KOPT-K1 (cell line): ENCODE data around the gene DAZAP1.

ENCODE experiments used
- H3K27ac ChIP-seq: fragments of 200-600 bp; sonication (generic); 2 replicates; pipeline ENCODE4 v1.5.1; 2016; ENCODE audit warnings: antibody characterized with exemption, mild to moderate bottlenecking, low read depth, low read length; ENCODE audit not compliant: poor library complexity, severe bottlenecking
- H3K36me3 ChIP-seq: fragments of 200-600 bp; sonication (generic); 2 replicates; pipeline ENCODE4 v1.5.1; 2017; ENCODE audit warnings: antibody characterized with exemption, mild to moderate bottlenecking, low read length, moderate library complexity; ENCODE audit not compliant: insufficient read depth
- H3K9me3 ChIP-seq: fragments of 200-600 bp; sonication (generic); 2 replicates; pipeline ENCODE4 v1.5.1; 2017; ENCODE audit warnings: antibody characterized with exemption, low read length, mild to moderate bottlenecking; ENCODE audit not compliant: insufficient read depth, poor library complexity, severe bottlenecking

DAZAP1 gene

GRCh38 chr19:1384478-1385110 is 22.8 kb upstream of the DAZAP1 start:
- Histone ChIP-seq H3K9me3 (no peaks in the 10 kb centered on the region), H3K27ac (peak overlapping the region; percentile 75), H3K36me3 (peaks cover 17% of the 10 kb centered on the region; the same call in 1 of the 2 replicates)

- H3K9me3 ChIP-seq = no peaks in the 10 kb centered on the region
- H3K27ac ChIP-seq = no peak overlapping the region
- H3K36me3 ChIP-seq = peaks cover 24% of the 10 kb centered on the region; the same call in 1 of the 2 replicates
These were observed 21.6 kb upstream of the DAZAP1 start for GRCh38 chr19:1385816-1386215.

DNA sequence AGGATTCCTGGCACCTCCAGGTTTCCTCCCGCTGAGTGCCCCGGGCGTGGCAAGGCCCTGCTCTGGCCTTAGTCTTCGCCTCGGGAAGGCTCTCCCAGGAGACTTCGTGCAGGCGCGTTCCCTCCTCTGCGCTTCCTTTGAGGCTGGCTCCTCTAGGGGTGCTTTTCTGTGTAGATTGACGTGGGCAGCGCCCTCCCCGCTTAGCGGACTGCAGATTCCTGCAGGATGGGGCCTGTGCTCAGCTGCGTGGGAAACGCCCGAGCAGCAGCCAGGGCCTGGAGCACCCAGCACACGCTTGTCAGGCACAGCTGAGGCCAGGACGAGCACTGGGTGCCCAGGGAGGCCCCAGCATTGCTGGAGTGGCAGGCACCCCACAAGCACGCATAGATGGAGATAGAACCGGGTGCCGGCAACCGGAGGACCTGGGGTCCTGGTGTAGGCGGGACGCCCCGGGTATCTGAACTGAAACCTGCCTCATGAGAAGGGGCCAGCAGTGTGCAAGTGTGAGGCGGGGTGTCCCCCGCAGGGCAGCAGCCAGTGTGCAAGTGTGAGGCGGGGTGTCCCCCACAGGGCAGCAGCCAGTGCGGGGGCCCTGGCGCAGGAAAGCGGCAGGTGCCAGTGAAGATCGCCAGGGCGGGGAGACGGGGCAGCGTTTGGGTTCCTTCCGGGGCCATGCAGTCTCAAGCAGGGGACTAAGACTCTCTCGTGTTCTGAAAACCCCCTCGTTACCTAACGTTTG is 20.3 kb upstream of the DAZAP1 start:
- H3K36me3 ChIP-seq = peaks cover 34% of the 10 kb centered on the region

GRCh38 chr19:1387684-1388636 is 19.4 kb upstream of the DAZAP1 start:
- no peaks in the 10 kb centered on the region for H3K9me3 ChIP-seq
- H3K27ac ChIP-seq = no peak overlapping the region
- peaks cover 42% of the 10 kb centered on the region for H3K36me3 ChIP-seq

More for the DNA sequence above, 20.3 kb upstream of the DAZAP1 start:
- Histone ChIP-seq H3K9me3 (no peaks in the 10 kb centered on the region), H3K27ac (no peak overlapping the region)

DNA sequence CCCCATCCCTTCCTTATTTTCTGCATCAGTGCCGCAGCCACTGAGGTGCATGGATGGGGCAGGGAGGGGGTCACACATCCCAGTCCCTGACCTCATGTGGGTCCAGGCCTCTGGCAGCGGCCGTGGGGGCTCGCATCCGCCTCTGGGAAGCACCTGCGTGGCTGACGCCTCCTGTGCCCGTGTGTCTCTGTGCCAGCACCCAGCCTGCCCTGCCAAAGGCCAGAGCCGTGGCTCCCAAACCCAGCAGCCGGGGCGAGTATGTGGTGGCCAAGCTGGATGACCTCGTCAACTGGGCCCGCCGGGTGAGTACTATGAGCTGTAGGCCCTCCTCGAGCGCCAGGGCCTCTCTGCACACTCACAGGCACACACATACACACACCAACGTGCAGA is 18.8 kb upstream of the DAZAP1 start:
- peaks cover 49% of the 10 kb centered on the region for H3K36me3 ChIP-seq
- no peak overlapping the region for H3K27ac ChIP-seq
- H3K9me3 ChIP-seq = no peaks in the 10 kb centered on the region

GRCh38 chr19:1389033-1389940 is 18.1 kb upstream of the DAZAP1 start:
- H3K27ac ChIP-seq = no peak overlapping the region
- peaks cover 55% of the 10 kb centered on the region for H3K36me3 ChIP-seq
- H3K9me3 ChIP-seq = no peaks in the 10 kb centered on the region

- Histone ChIP-seq H3K27ac (no peak overlapping the region), H3K36me3 (peaks cover 56% of the 10 kb centered on the region), H3K9me3 (no peaks in the 10 kb centered on the region)
These were observed 16.4 kb upstream of the DAZAP1 start for GRCh38 chr19:1390890-1391423.

DNA sequence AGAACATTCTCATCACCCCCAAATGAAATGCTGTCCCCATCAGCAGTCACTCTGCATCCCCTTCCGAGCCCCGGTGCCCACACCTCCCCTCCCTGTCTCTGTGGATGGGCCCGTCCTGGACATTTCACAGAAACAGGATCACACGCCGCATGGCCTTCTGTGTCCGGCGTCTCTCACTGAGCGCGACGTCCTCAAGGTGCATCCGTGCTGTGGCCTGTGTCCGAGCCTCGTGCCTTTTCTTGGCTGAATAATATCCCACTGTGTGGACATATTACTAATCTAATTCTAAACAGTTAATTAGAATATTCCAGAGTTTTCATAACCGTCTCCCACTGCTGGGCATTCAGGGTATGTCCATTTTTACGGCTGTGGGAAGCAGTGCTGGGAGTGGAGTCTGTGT is 15.0 kb upstream of the DAZAP1 start:
- Histone ChIP-seq H3K27ac (no peak overlapping the region), H3K36me3 (peaks cover 62% of the 10 kb centered on the region), H3K9me3 (no peaks in the 10 kb centered on the region)

- H3K9me3 ChIP-seq = no peaks in the 10 kb centered on the region
- H3K27ac ChIP-seq = no peak overlapping the region
- peaks cover 67% of the 10 kb centered on the region for H3K36me3 ChIP-seq
These were observed 14.4 kb upstream of the DAZAP1 start for GRCh38 chr19:1392939-1393530.

- H3K9me3 ChIP-seq = no peaks in the 10 kb centered on the region
- H3K27ac ChIP-seq = no peak overlapping the region
- H3K36me3 ChIP-seq = peaks cover 67% of the 10 kb centered on the region
These were observed 13.5 kb upstream of the DAZAP1 start for GRCh38 chr19:1393841-1394240.

GRCh38 chr19:1394252-1395193 is 12.9 kb upstream of the DAZAP1 start:
- Histone ChIP-seq H3K27ac (no peak overlapping the region), H3K9me3 (no peaks in the 10 kb centered on the region), H3K36me3 (peaks cover 67% of the 10 kb centered on the region)

DNA sequence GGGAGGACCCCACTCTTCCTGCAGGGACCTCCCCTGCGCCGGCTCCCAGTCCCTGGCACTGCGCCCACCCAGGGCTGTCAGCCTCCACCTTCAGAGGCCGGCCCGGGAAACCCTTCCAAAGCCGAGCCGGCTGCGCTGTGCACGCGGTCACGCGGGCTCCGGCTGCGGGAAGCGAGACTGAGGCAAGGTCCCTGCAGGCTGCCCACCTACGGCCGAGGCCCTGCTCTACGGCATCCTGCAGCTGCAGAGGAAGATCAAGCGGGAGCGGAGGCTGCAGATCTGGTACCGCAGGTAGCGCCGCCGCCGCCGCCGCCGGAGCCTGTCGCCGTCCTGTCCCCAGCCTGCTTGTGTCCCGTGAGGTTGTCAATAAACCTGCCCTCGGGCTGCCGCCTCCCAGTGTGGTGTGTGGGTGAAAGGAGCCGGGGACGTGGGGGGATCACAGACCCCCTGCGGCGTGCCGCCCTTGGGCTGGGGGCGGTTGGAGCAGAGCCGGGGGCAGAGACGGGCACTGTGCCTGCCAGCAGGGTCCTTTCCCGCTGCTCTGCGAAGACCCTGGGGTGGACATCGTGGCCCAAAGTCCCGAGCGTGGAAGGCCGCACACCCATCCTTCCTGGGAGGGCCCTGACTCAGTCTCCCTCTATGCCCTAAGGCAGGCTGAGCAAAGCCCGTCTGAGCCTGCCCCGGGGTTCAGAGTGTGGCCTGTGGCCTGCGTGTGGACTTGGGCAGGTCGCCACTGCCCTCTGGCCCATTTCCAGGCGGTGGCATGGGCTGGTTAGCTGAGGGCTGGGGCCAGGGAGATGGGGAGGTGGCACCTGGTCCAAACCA is 12.0 kb upstream of the DAZAP1 start:
- Histone ChIP-seq H3K27ac (no peak overlapping the region), H3K36me3 (peaks cover 64% of the 10 kb centered on the region), H3K9me3 (no peaks in the 10 kb centered on the region)
